HG03139 (cell line): Measurements from ENCODE around the gene STEAP2.
"Not testable (repeated sequence)": the region's sequence is repeated elsewhere in the genome, so short reads cannot be mapped to it uniquely, and the experiment has no call there.

Experiments
- ATAC-seq: cut with Tn5 transposase; IDR thresholded peaks from one replicate; pipeline ENCODE4 v1.9.1; 2021; ENCODE audit not compliant: unreplicated experiment

The STEAP2 gene

DNA sequence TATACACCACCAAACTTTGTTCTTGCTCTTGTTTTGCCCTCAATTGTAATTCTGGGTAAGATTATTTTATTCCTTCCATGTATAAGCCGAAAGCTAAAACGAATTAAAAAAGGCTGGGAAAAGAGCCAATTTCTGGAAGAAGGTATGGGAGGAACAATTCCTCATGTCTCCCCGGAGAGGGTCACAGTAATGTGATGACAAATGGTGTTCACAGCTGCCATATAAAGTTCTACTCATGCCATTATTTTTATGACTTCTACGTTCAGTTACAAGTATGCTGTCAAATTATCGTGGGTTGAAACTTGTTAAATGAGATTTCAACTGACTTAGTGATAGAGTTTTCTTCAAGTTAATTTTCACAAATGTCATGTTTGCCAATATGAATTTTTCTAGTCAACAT is 20.9 kb downstream of the STEAP2 start:
- ATAC-seq, result no peak

DNA sequence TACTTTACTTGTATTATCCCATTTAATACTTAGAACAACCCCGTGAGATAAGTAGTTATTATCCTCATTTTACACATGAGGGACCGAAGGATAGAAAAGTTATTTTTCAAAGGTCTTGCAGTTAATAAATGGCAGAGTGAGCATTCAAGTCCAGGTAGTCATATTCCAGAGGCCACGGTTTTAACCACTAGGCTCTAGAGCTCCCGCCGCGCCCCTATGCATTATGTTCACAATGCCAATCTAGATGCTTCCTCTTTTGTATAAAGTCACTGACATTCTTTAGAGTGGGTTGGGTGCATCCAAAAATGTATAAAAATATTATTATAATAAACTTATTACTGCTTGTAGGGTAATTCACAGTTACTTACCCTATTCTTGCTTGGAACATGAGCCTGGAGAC is 22.0 kb downstream of the STEAP2 start:
- no peak for ATAC-seq

DNA sequence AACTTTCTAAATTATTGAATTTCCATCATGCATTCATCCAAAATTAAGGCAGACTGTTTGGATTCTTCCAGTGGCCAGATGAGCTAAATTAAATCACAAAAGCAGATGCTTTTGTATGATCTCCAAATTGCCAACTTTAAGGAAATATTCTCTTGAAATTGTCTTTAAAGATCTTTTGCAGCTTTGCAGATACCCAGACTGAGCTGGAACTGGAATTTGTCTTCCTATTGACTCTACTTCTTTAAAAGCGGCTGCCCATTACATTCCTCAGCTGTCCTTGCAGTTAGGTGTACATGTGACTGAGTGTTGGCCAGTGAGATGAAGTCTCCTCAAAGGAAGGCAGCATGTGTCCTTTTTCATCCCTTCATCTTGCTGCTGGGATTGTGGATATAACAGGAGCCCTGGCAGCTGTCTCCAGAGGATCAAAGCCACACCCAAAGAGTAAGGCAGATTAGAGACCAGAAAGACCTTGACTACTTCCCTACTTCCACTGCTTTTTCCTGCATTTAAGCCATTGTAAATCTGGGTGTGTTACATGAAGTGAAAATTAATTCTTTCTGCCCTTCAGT is 25.3 kb downstream of the STEAP2 start:
- no peak for ATAC-seq

DNA sequence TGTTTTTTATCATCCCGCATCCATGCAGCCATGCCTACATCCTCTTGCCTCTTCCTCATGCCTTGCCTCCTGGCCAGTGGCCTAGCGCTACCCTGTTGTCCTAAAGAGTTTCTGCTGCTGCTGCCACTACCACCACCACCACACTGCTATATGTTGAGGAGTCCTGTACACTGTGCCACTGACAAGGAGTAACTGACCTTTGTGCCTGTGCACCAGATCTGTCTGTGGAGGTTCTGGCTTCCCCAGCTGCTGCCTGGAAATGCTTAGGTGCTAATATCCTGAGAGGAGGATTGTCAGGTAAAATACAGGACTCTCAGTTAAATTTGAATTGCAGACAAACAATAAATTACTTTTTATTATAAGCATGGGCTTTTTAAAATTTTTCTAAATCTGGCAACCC is 26.5 kb downstream of the STEAP2 start:
- no peak for ATAC-seq

DNA sequence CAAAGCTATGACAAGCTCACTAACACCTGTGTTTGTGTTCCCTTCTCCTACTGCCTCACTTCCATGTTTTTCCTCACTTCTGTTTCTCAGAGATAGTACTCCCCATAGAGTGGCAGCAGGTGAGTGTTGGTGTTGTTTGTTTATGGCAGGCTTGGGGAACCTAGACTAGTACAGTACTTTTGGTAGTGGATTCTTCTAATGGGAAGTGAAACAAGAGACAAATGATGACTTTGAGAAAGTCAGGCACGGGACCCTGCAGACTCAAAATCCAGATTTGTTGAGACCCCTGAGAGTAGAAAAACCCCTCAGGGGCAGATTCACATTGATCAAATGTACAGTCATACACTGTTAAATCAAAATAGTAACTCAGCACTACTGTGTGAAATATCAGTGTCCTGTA is 27.0 kb downstream of the STEAP2 start:
- no peak for ATAC-seq

DNA sequence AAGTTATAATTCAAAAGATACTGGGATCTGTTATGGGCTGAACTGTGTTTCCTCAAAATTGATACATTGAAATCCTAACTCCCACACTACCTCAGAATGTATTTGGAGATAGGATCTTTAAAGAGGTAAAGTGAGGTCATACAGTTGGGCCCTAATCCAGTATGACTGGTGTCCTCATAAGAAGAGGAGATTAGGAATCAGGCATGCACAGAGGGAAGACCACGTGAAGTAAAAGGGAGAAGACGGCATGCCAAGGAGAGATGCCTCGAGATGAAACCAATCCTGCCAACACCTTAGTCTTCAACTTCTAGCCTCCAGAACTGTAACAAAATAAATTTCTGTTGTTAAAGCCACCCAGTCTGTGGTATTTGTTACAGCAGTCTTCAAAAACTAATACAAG is 27.5 kb downstream of the STEAP2 start:
- ATAC-seq, result no peak

DNA sequence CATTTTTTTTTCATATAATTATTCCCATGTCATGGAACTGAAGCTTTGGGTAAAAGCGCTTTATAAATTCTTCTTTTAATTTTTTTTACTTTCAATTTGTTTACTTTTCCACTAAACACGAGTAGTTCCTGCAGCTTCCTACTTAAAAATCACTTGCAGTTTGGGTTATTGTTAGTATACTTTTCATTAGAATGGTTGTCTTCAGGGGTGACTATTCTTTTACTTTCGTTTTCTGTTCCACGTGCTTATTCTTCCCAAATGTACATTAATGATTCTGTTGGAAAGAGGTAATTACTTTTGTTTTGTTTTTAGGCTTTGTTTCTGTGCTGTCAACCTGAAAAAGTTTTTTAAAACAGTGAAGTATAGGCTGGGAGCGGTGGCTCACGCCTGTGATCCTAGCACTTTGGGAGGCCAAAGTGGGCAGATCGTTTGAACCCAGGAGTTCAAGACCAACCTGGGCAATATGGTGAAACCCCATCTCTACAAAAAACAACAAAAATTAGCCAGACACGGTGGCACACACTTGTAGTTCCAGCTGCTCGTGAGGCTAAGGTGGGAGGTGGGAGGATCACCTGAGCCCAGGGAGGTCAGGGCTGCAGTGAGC is 28.2 kb downstream of the STEAP2 start:
- no peak for ATAC-seq

DNA sequence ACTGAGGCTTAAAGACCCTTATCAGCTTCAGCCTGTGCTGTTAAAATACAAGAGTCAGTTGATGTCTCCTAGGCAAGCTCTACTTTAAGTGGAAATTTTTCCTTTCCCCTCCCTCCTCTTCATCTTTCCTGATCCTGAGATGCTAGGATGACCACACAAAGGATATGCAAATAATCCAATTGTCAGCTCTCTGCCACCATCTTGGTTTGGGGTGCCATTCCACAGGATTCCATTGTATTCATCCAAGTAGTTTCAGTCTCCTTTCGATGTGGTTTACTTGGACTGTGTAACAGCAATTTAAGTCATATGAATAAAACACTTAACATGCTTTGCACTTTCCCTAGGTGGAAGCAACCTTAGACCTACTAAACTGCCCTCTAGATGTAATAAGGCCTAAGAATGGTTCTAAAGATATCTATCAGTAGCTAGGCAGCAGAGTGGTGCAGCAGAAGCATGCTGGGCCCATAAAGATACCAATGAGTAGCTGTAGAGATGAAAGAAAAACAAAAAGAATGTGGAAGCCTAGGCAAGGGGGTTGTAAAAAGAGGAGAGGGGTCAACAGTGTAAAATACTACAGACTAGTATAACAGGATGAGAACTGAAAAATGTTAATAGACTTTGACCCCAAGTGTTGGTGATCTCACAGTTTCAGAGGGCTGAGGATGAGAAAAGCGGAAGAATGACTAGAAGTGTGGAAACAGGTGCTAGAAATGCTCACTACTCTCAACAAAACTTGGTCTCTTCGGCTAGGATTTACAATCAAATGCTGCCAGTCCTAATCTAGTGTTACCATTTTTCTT is 31.0 kb downstream of the STEAP2 start:
- peak; percentile 34 for ATAC-seq

DNA sequence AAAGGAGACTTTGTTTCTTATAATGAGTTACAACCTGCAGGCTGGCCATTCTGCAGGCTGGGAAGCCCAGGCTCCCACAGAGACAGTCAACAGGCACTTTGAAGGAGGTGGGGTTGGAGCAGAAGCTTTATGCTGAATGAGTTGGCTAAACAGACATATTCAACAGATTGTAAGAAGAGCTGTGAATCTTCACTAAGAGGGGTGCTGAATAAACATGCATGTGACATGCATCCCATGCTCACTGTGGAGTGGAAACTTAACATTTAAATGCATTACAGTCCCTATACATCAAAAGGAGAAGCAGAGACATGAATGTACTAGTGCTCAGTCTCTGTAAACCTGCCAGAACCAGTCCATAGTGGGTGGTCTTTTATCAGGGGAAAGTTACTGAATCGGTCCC is 32.0 kb downstream of the STEAP2 start:
- no peak for ATAC-seq

DNA sequence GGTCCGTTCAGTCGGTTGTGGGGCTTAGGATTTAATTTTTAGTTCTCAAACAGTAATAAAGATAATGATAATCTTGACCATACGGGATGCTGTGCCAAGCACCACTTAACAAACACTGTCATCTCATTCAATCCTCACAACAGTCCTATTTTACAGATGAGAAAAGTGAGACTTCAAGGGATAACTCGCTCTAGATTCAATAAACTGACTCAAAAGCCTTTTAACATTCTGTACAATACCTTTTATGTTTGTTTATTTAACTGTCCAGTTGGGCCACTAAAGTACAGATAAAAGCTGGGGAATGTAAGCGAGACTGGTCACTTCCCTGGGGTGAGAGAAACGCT is 33.0 kb downstream of the STEAP2 start:
- no peak for ATAC-seq

DNA sequence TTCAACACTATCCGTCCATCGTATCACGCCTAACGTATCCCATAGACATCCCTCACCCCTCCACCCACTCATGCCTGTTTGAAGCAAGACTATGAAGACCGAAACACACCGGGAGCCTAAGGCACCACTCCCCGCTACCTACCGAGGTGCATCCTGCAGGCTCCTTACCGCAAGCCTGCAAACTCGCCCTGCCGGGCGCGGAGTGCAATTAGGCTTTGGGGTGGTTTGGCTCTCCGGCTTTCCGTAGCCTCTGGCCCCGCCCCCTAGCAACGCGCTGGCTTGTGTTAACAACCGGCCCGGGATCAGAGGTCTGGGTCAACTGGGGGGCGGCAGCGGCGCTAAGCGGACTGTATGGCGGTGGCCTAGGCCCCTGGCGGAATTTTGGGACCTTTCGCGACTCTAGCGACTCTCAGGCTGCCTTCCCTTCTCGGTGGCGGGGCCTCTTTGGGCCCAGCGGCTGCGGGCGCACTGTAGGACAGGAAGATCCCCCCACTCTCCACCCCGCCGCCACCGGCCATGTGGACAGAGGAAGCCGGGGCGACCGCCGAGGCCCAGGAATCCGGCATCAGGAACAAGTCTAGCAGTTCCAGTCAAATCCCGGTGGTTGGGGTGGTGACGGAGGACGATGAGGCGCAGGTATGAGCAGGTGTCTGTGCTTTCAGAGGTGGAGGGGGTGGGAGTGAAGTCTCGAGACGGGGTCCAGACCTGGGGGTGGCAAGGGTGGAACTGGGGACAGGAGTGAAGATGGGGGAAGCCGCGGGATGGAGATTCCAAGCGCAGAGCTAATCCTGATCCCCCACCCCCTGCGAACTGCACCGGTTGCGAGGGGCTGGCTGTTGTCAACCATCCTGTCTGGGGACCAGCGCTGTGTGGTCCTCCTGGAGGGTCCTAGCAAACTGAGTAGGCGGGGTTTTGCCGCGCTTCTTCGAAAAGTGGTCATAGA is 33.6 kb downstream of the STEAP2 start, which contains the start of gene CFAP69:
Gene CFAP69 (plus strand): TSS at position 266 of the 943 bp plus-strand sequence. CDS start 251 bp downstream, at position 517.
- ATAC-seq, result peak; percentile 84

DNA sequence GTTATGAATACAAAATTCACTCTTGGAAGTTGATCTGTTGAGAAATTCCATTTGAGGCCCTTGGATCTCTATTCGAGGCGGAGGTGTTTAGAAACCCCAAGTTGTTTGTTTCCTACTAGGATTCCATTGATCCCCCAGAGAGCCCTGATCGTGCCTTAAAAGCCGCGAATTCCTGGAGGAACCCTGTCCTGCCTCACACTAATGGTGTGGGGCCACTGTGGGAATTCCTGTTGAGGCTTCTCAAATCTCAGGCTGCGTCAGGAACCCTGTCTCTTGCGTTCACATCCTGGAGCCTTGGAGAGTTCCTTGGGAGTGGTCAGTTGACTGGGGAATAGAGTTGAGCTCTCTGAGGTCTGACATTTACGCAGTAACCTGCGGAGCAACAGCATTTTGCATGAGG is 34.6 kb downstream of the STEAP2 start:
- ATAC-seq, result no peak

DNA sequence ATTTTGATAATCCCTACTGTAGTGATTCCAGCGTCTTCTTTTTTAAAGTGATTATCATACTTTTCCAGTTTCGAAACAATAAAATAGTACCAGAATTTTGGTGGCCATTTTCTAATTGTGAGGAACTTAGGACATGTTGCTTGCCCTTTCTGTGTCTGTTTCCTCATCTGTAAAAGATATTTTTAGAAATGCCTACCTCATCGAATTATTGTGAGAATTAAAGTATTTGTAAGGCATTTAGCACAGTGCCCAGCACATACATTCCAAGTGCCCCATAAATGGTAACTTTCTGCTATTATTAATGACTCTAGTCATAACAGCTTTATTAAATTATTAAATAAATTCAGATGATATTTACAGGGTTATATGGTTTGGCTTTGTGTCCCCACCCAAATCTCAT is 37.2 kb downstream of the STEAP2 start:
- ATAC-seq, result no peak

DNA sequence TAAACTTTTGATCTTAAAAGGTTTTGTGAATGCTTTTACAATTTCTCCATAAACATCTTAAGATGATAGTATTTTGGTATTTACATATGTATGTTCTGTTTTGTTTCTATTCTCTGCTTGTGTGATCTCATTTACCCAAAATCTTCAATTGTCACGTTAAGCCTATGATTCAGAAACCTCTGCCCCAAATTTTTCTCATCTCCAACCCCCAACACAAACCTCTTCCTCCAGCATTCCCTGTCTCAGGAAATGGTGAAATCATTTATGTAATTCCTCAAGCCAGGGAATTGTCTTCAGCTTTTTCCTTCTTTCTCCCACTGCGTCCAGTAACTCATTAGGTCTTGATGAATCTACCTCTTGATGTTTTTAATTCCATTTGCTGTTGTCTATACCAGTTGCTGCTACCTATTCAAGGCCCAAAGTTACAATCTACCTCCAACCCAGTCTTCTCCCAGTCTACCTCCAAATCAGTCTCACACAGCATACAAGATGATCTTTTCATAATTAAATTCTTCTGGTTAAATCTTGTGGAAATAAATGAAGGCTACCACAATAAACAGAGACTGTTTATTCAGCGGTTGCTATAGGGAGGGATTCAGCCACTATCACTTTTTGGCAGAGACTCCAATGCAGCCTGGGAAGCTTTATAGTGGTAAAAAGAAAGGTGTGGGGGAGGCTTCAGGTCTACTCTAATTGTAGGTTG is 39.2 kb downstream of the STEAP2 start:
- no peak for ATAC-seq

DNA sequence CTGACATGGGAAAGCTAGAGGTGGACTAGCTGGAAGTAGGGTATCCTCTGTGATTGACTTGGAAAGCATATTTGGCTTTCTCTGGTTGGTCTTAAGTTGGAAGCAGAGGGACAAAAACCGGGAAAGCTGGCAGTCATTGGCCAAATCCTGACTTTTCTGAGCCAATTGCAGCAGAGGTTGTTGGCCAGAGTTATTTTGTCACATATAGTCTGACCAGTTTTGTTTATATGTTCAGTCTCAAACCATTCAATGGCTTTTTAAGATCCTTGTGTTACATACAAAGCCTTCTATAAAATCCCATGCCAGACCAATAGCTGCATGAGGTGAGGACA is 39.7 kb downstream of the STEAP2 start:
- no peak for ATAC-seq

DNA sequence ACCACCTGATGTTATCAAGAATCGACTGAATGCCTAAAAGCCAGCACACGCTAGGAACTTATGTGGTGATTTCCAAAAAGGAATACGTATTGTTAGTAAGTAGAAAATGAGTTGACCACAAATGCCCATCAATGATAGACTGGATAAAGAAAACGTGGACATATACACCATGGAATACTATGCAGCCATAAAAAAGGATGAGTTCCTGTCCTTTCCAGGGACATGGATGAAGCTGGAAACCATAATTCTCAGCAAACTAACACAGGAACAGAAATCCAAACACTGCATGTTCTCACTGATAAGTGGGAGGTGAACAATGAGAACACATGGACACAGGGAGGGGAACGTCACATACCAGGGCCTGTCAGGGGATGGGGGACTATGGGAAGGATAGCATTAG is 44.5 kb downstream of the STEAP2 start:
- not testable (repeated sequence) for ATAC-seq

DNA sequence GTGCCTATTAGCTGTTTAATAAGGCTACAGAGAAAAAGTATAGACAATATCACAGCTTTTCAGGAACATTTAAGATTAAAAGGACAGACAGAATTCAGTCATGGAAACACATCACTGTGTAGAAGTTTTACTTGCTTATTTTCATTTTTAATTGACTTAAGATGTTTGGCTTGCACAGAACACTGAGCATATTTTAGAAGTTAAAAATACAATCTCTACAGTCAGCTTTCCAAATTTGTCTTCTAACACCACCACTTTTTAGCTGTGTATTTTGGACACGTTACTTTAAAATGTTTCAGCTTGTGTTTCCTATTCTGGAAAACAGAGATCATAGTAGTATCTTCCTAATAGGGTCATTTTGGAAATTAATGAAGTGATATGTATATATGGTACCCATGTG is 45.2 kb downstream of the STEAP2 start:
- no peak for ATAC-seq

DNA sequence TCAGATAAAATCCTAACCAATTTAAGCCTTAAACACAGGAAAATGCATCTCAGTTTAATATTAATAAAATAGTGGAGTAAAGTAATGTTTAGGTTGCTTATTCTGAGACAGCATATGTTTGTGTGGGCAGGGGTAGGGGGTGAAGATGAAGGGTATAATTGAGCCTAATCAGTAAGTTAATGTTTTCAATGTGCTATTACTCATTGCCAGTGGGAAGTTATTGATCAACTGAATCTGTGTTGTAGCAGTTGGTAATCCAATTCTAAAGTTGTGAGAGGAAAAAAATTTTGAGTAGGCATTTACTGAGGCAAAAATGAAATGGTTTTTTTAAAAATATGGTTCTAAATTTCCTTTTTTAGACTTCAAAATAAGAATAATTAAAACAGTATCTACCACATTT is 49.9 kb downstream of the STEAP2 start:
- ATAC-seq, result no peak

DNA sequence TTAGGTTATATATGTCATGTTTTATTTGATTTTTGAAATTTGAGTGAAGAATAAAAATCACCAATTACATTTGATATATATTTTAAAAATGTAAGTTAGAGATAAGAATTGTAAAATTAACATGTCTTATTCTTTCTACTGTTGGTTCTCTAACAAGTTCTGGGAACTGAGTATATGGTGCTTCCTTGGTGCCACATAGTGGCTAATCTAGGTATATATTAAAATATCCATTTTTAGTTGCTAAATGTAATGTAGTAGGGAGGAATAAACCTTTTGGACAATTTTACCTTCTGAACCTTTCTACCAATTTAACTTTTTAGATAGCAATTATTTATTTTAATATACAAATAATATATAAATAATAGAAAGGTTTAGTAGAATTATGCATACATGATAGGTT is 50.9 kb downstream of the STEAP2 start:
- no peak for ATAC-seq

DNA sequence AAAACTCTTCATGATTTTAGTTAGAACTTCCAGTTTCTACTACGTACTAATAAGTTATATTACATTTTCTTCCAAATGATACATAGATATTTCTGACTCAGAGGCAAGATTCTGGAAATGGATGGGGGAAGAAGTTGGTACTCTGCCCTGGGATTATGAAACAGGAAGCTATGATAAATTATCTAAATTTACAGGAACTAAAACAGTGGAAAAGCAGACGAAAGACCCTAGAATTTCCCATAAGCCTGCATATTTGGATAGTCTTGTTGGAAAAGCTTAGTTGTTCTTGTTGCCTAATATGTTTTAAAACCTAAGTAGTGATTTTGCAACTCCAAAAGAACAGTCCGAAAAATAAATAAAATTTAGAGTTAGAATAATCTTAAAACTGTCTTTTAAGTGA is 55.3 kb downstream of the STEAP2 start:
- ATAC-seq, result no peak

DNA sequence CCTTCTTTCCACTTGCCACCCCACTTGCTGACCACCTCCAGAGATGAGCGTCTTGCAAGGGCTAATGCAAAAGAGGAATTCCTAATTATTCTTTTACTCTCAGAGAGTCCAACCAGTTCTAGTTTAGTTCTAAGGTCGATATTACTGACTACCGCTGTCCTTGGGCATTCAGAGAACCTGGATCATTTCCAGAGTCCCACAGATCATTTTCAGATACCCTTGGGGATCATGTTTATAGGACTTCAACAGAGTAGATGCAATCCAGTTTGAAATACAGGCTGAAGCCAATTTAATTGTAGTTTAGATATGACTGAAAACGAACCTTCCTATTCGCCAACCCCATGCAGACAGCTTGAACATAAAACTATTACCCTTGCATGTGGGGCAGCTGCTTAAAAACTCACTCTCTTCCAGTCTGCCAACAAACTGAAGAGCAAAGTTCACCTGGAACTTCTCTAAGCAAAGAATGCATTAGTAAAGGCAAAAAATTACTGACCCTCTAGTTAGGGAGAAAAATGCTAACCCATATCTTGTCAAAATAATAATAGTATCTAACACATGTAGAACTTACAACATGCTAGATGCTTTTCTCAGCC is 55.8 kb downstream of the STEAP2 start:
- no peak for ATAC-seq
